DOHH2 (cell line): ENCODE measurements around the gene NUMB.

Source experiments
- EZH2phosphoT487 ChIP-seq: fragments of 200-600 bp; sonication (generic); IDR thresholded peaks from 2 replicates; pipeline ENCODE4 v1.6.1; 2017; ENCODE audit warnings: borderline replicate concordance, mild to moderate bottlenecking, antibody characterized with exemption, low read length, moderate library complexity, mixed read lengths
- TF ChIP-seq, protein P1 (sequence below): fragments of 200-600 bp; sonication (generic); IDR thresholded peaks from one replicate; pipeline ENCODE4 v1.5.1; 2014; ENCODE audit warnings: antibody characterized with exemption, mild to moderate bottlenecking, low read depth, low read length; ENCODE audit not compliant: poor library complexity, severe bottlenecking

DNA sequence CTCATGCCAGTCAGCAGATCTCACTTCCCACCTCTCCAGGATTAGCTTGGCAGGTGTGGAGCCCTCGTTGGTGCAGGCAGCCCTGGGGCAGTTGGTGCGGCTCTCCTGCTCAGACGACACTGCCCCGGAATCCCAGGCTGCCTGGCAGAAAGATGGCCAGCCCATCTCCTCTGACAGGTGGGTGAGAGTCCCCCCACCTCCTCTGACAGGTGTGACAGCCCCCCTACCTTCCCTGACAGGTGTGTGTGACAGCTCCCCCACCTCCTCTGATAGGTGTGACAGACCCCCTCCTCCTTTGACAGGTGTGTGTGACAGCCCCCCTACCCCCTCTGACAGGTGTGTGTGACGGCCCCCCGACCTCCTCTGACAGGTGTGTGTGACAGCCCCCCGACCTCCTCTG is 194.7 kb downstream of the NUMB start:
- TF ChIP-seq, protein P1, sequence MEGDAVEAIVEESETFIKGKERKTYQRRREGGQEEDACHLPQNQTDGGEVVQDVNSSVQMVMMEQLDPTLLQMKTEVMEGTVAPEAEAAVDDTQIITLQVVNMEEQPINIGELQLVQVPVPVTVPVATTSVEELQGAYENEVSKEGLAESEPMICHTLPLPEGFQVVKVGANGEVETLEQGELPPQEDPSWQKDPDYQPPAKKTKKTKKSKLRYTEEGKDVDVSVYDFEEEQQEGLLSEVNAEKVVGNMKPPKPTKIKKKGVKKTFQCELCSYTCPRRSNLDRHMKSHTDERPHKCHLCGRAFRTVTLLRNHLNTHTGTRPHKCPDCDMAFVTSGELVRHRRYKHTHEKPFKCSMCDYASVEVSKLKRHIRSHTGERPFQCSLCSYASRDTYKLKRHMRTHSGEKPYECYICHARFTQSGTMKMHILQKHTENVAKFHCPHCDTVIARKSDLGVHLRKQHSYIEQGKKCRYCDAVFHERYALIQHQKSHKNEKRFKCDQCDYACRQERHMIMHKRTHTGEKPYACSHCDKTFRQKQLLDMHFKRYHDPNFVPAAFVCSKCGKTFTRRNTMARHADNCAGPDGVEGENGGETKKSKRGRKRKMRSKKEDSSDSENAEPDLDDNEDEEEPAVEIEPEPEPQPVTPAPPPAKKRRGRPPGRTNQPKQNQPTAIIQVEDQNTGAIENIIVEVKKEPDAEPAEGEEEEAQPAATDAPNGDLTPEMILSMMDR: no peak
- TF ChIP-seq EZH2phosphoT487: no peak
